Measurements from ENCODE around the gene SRGAP3.

The SRGAP3 gene

GRCh38 chr3:9102240-9102981, 147.0 kb downstream of the SRGAP3 start:
- TF ChIP-seq CTCF (IDR thresholded peaks at IDR 0.05; ENCODE audit: control insufficient read depth, insufficient read depth, low read depth, low read length, missing control alignments): no peak
- DNase-seq (ENCODE audit: low read depth): no peak
- no peak overlapping the region for H3K4me3 ChIP-seq (ENCODE audit: control insufficient read depth, low read depth, low read length)

GRCh38 chr3:9101286-9101685, 148.2 kb downstream of the SRGAP3 start:
- H3K4me3 ChIP-seq (ENCODE audit: control insufficient read depth, low read depth, low read length): no peak overlapping the region
- TF ChIP-seq CTCF (IDR thresholded peaks at IDR 0.05; ENCODE audit: control insufficient read depth, insufficient read depth, low read depth, low read length, missing control alignments): no peak
- no peak for DNase-seq (ENCODE audit: low read depth)

GRCh38 chr3:9100513-9100894, 148.9 kb downstream of the SRGAP3 start:
- H3K4me3 ChIP-seq (ENCODE audit: control insufficient read depth, low read depth, low read length): no peak overlapping the region
- DNase-seq (ENCODE audit: low read depth): no peak

GRCh38 chr3:9099702-9100512, 149.5 kb downstream of the SRGAP3 start:
- H3K4me3 ChIP-seq (ENCODE audit: control insufficient read depth, low read depth, low read length): no peak overlapping the region
- TF ChIP-seq CTCF (IDR thresholded peaks at IDR 0.05; ENCODE audit: control insufficient read depth, insufficient read depth, low read depth, low read length, missing control alignments): no peak
- no peak for DNase-seq (ENCODE audit: low read depth)

More at GRCh38 chr3:9100513-9100894, 148.9 kb downstream of the SRGAP3 start:
- no peak for TF ChIP-seq CTCF (IDR thresholded peaks at IDR 0.05; ENCODE audit: control insufficient read depth, insufficient read depth, low read depth, low read length, missing control alignments)

- no peak for DNase-seq (ENCODE audit: low read depth)
- no peak for TF ChIP-seq CTCF (IDR thresholded peaks at IDR 0.05; ENCODE audit: control insufficient read depth, insufficient read depth, low read depth, low read length, missing control alignments)
- H3K4me3 ChIP-seq (ENCODE audit: control insufficient read depth, low read depth, low read length): no peak overlapping the region
These were observed 150.4 kb downstream of the SRGAP3 start for GRCh38 chr3:9098716-9099675.

GRCh38 chr3:9097495-9097894, 152.0 kb downstream of the SRGAP3 start:
- no peak for DNase-seq (ENCODE audit: low read depth)
- no peak overlapping the region for H3K4me3 ChIP-seq (ENCODE audit: control insufficient read depth, low read depth, low read length)
- TF ChIP-seq CTCF (IDR thresholded peaks at IDR 0.05; ENCODE audit: control insufficient read depth, insufficient read depth, low read depth, low read length, missing control alignments): no peak
